Pancreas (tissue), 10 donors: Measurements from ENCODE around the gene UBASH3A. TPM values are rescaled to one million over a fixed set of nuclear protein-coding genes. Genes with fewer than 3 reads are reported as not detected.

Experiments used
- ATAC-seq, 4 donors: fragments of 200-7000 bp; cut with Tn5 transposase; one replicate each; pipeline versions ENCODE4 v1.8.0 to v1.9.1; 2020; ENCODE audit warnings: mild to moderate bottlenecking in 4 of 4, moderate library complexity in 4 of 4
- DNase-seq, 6 donors: peaks; one replicate each; pipeline ENCODE4 v3.0.0-alpha.2; 2020
- FAIRE-seq: peaks from 2 replicates; lab custom pipeline; 2012; peaks lifted over from hg19 to GRCh38; lab: Jason Lieb, UNC
- H3K27ac ChIP-seq, 4 donors: fragments of 200-600 bp; sonication (generic); 1 replicate in 3 of 4; 2 replicates in 1 of 4; pipeline versions ENCODE4 v1.5.0 to v1.8.0; 2020
- H3K27me3 ChIP-seq, 4 donors: fragments of 200-600 bp; one replicate each; pipeline ENCODE4 v1.8.0; 2021
- H3K36me3 ChIP-seq, 3 donors: fragments of 200-600 bp; sonication (generic) in 1 of 3; one replicate each; pipeline versions ENCODE4 v1.5.0 to v1.8.0; 2020 to 2021
- H3K4me1 ChIP-seq, 3 donors: fragments of 200-600 bp; one replicate each; pipeline ENCODE4 v1.8.0; 2021
- H3K4me3 ChIP-seq, 4 donors: fragments of 200-600 bp; sonication (generic) in 2 of 4; one replicate each; pipeline versions ENCODE4 v1.5.0 to v1.8.0; 2020 to 2021
- H3K9me3 ChIP-seq, 4 donors: fragments of 200-600 bp; one replicate each; pipeline ENCODE4 v1.8.0; 2021
- CTCF ChIP-seq, 4 donors: fragments of 200-600 bp; sonication (generic) in 3 of 4; IDR thresholded peaks; one replicate each; pipeline versions ENCODE4 v1.5.0 to v1.8.0; 2021; ENCODE audit warnings: antibody characterized with exemption in 4 of 4
- WGBS, 2 donors: extraction: QIAGEN DNeasy Blood & Tissue Kit; methylation state at CpG; one replicate each; pipeline ENCODE4 v1.1.7; 2013; 5-methylcytosine and 5-hydroxymethylcytosine counted together
- intact Hi-C, 3 donors: fragments of 100-400 bp; cut with DNase I; formaldehyde crosslinking; loops; one replicate each; pipeline versions ENCODE4 v1.11.1 to v1.14.2; 2022
- polyA plus RNA-seq, 2 donors: library from polyadenylated mRNA; stranded (reverse); fragments of 200-250 nt; gene quantifications; one replicate each; pipeline ENCODE4 v1.2.3, GENCODE V29; 2013
- total RNA-seq, 6 donors: library from RNA; stranded (reverse); fragmentation: NEBNext Ultra II Directional in 4 of 6; extraction: Animal tissue kit (Norgen Biotek cat#: 25700) in 4 of 6; gene quantifications; one replicate each; pipeline versions ENCODE4 v1.2.1 to v1.2.4, GENCODE V29; 2021 to 2023
- donor health status: healthy with polysubstance abuse.
- donor health status: DM: no; HTN: no; CAD: no; lungs with moderate emphysema.
- donor health status: DM: no; HTN: no; CAD: no.
- donor health status: control.
- donor health status: control.
- donor health status: Bipolar disorder and iron deficiency.
- donor health status: DM: yes; HTN: yes; CAD: no.
- donor health status: DM: no; HTN: no; CAD: no.
- donor health status: DM: no; HTN: no; CAD: no.
- donor health status: DM: yes; HTN: yes; CAD: no.

UBASH3A gene
- total and polyA plus RNA-seq, 8 donors, result 0.15 to 0.40 (median 0.32) TPM; not detected in 1

GRCh38 chr21:42445311-42445710 lies 41.6 kb downstream of the UBASH3A start:
- Histone ChIP-seq H3K4me3 (no peak overlapping the region), H3K27ac (no peak overlapping the region), H3K27me3 (no peaks in the 10 kb centered on the region), H3K36me3 (no peaks in the 10 kb centered on the region), H3K4me1 (no peaks in the 10 kb centered on the region), H3K9me3 (no peaks in the 10 kb centered on the region)
- DNase-seq (peak in 1 of 6 donors; percentile 12), ATAC-seq (no peak), FAIRE-seq (no peak)
- no peak for TF ChIP-seq CTCF (IDR thresholded peaks at IDR 0.05)
- intact Hi-C loops, result loop anchor here in 2 of 3 donors (5.0 to 10.0 kb wide), 3 partner anchors 111 to 303 kb away; partner anchors contain the start of gene TFF3 (in 1 of the 2)
- 83 to 87% methylated on average over 7 of the region's 7 CpGs for WGBS, 2 donors

GRCh38 chr21:42446531-42446930 lies 42.8 kb downstream of the UBASH3A start:
- FAIRE-seq, result no peak

GRCh38 chr21:42447182-42447581 lies 43.5 kb downstream of the UBASH3A start:
- no peak for DNase-seq
- Histone ChIP-seq H3K4me1 (no peaks in the 10 kb centered on the region), H3K36me3 (no peaks in the 10 kb centered on the region), H3K27ac (no peak overlapping the region), H3K9me3 (no peaks in the 10 kb centered on the region), H3K4me3 (no peak overlapping the region), H3K27me3 (no peaks in the 10 kb centered on the region)
- no peak for TF ChIP-seq CTCF (IDR thresholded peaks at IDR 0.05)
- FAIRE-seq, result no peak
- intact Hi-C loops, result loop anchor here in 2 of 3 donors (5.0 to 10.0 kb wide), 3 partner anchors 112 to 305 kb away; partner anchors contain the start of gene TFF3 (in 1 of the 2)
- no peak for ATAC-seq
- 63 to 77% methylated on average over 14 of the region's 14 CpGs for WGBS, 2 donors

More at GRCh38 chr21:42446531-42446930, 42.8 kb downstream of the UBASH3A start:
- intact Hi-C loops, result loop anchor here in 2 of 3 donors (5.0 to 10.0 kb wide), 3 partner anchors 112 to 304 kb away; partner anchors contain the start of gene TFF3 (in 1 of the 2)
- no peak for DNase-seq
- TF ChIP-seq CTCF (IDR thresholded peaks at IDR 0.05), result no peak
- no peak for ATAC-seq
- H3K9me3 ChIP-seq, result no peaks in the 10 kb centered on the region
- H3K4me3 ChIP-seq, result no peak overlapping the region
- WGBS, 2 donors, result 73 to 79% methylated on average over 4 of the region's 4 CpGs
- no peaks in the 10 kb centered on the region for H3K4me1 ChIP-seq
- no peaks in the 10 kb centered on the region for H3K36me3 ChIP-seq
- H3K27ac ChIP-seq, result no peak overlapping the region
- H3K27me3 ChIP-seq, result no peaks in the 10 kb centered on the region

GRCh38 chr21:42447732-42448131 lies 44.0 kb downstream of the UBASH3A start:
- Histone ChIP-seq H3K36me3 (no peaks in the 10 kb centered on the region), H3K4me3 (no peak overlapping the region), H3K9me3 (no peaks in the 10 kb centered on the region), H3K27me3 (no peaks in the 10 kb centered on the region), H3K27ac (no peak overlapping the region), H3K4me1 (no peaks in the 10 kb centered on the region)
- intact Hi-C loops, result loop anchor here in 2 of 3 donors (5.0 to 10.0 kb wide), 3 partner anchors 113 to 305 kb away; partner anchors contain the start of gene TFF3 (in 1 of the 2)
- ATAC-seq (no peak), FAIRE-seq (no peak), DNase-seq (no peak)
- WGBS, 2 donors, result 81 to 87% methylated on average over 10 of the region's 10 CpGs
- no peak for TF ChIP-seq CTCF (IDR thresholded peaks at IDR 0.05)

GRCh38 chr21:42448686-42449085 lies 45.0 kb downstream of the UBASH3A start:
- H3K4me1 ChIP-seq, result no peaks in the 10 kb centered on the region

More at GRCh38 chr21:42448686-42449085, 45.0 kb downstream of the UBASH3A start:
- no peak overlapping the region for H3K27ac ChIP-seq
- H3K27me3 ChIP-seq, result no peaks in the 10 kb centered on the region
- no peaks in the 10 kb centered on the region for H3K36me3 ChIP-seq
- no peak for TF ChIP-seq CTCF (IDR thresholded peaks at IDR 0.05)
- no peak overlapping the region for H3K4me3 ChIP-seq
- FAIRE-seq (no peak), ATAC-seq (no peak), DNase-seq (no peak)
- H3K9me3 ChIP-seq, result no peaks in the 10 kb centered on the region
- intact Hi-C loops, result loop anchor here in 2 of 3 donors (5.0 to 10.0 kb wide), 3 partner anchors 114 to 306 kb away; partner anchors contain the start of gene TFF3 (in 1 of the 2)
- 66 to 94% methylated on average over 3 of the region's 3 CpGs for WGBS, 2 donors
